ENCODE data around the gene EGF. TPM values are rescaled to one million over a fixed set of nuclear protein-coding genes. Genes with fewer than 3 reads are reported as not detected.

Gene EGF
- total RNA-seq, 2 experiments from 2014 or later = not detected

GRCh38 chr4:109879636-109880314 is 32.9 kb upstream of the EGF start:
- no peak overlapping the region for H3K27ac Mint-ChIP-seq

GRCh38 chr4:109886303-109886702 is 26.4 kb upstream of the EGF start:
- DNase-seq = no peak
- Mint-ChIP-seq H3K9me3 (no peaks in the 10 kb centered on the region), H3K36me3 (no peaks in the 10 kb centered on the region), H3K27me3 (no peaks in the 10 kb centered on the region), H3K4me1 (ENCODE audit: low read depth) (no peaks in the 10 kb centered on the region), H3K4me3 (no peak overlapping the region), H3K27ac (no peak overlapping the region)
- POLR2A ChIA-PET = no interaction called here
- CTCF ChIA-PET = no interaction called here
- intact Hi-C loops (cut with micrococcal nuclease) = no loop called here

More at GRCh38 chr4:109879636-109880314, 32.9 kb upstream of the EGF start:
- no peak for DNase-seq
- H3K4me3 Mint-ChIP-seq = no peak overlapping the region
- POLR2A ChIA-PET = no interaction called here
- H3K36me3 Mint-ChIP-seq = no peaks in the 10 kb centered on the region
- H3K27me3 Mint-ChIP-seq = peaks cover 4% of the 10 kb centered on the region
- CTCF ChIA-PET = no interaction called here
- intact Hi-C loops (cut with micrococcal nuclease) = no loop called here
- H3K4me1 Mint-ChIP-seq (ENCODE audit: low read depth) = no peaks in the 10 kb centered on the region
- H3K9me3 Mint-ChIP-seq = no peaks in the 10 kb centered on the region

- Mint-ChIP-seq H3K36me3 (no peaks in the 10 kb centered on the region), H3K27me3 (no peaks in the 10 kb centered on the region), H3K4me1 (ENCODE audit: low read depth) (no peaks in the 10 kb centered on the region), H3K4me3 (no peak overlapping the region), H3K9me3 (no peaks in the 10 kb centered on the region), H3K27ac (no peak overlapping the region)
- ChIA-PET CTCF (no interaction called here), POLR2A (no interaction called here)
- no peak for DNase-seq
- intact Hi-C loops (cut with micrococcal nuclease) = no loop called here
Measured at GRCh38 chr4:109887071-109887470, 25.6 kb upstream of the EGF start.

- Mint-ChIP-seq H3K4me3 (no peak overlapping the region), H3K9me3 (no peaks in the 10 kb centered on the region), H3K4me1 (ENCODE audit: low read depth) (no peaks in the 10 kb centered on the region), H3K36me3 (no peaks in the 10 kb centered on the region), H3K27me3 (no peaks in the 10 kb centered on the region), H3K27ac (no peak overlapping the region)
- CTCF ChIA-PET = no interaction called here
- POLR2A ChIA-PET = no interaction called here
- no peak for DNase-seq
- intact Hi-C loops (cut with micrococcal nuclease) = no loop called here
Measured at GRCh38 chr4:109890076-109890475, 22.6 kb upstream of the EGF start.

- ChIA-PET POLR2A (no interaction called here), CTCF (no interaction called here)
- no peak for DNase-seq
- Mint-ChIP-seq H3K27ac (no peak overlapping the region), H3K27me3 (peaks cover 23% of the 10 kb centered on the region), H3K36me3 (no peaks in the 10 kb centered on the region), H3K4me1 (ENCODE audit: low read depth) (no peaks in the 10 kb centered on the region), H3K4me3 (no peak overlapping the region), H3K9me3 (no peaks in the 10 kb centered on the region)
- intact Hi-C loops (cut with micrococcal nuclease) = no loop called here
Measured at GRCh38 chr4:109902559-109903251, 10.0 kb upstream of the EGF start.

- intact Hi-C loops (cut with micrococcal nuclease) = no loop called here
- Mint-ChIP-seq H3K36me3 (no peaks in the 10 kb centered on the region), H3K9me3 (no peaks in the 10 kb centered on the region), H3K27me3 (peaks cover 20% of the 10 kb centered on the region), H3K4me3 (no peak overlapping the region), H3K27ac (no peak overlapping the region), H3K4me1 (ENCODE audit: low read depth) (no peaks in the 10 kb centered on the region)
- DNase-seq = no peak
- CTCF ChIA-PET = no interaction called here
- POLR2A ChIA-PET = no interaction called here
Measured at GRCh38 chr4:109908731-109909130, 4.0 kb upstream of the EGF start.

GRCh38 chr4:109910256-109910655 is 2.4 kb upstream of the EGF start:
- POLR2A ChIA-PET = no interaction called here
- Mint-ChIP-seq H3K9me3 (no peaks in the 10 kb centered on the region), H3K4me1 (ENCODE audit: low read depth) (no peaks in the 10 kb centered on the region), H3K27me3 (peaks cover 24% of the 10 kb centered on the region), H3K27ac (no peak overlapping the region), H3K4me3 (no peak overlapping the region), H3K36me3 (no peaks in the 10 kb centered on the region)
- DNase-seq = no peak
- intact Hi-C loops (cut with micrococcal nuclease) = no loop called here
- CTCF ChIA-PET = no interaction called here

- ChIA-PET CTCF (interaction anchor here (1.0 kb wide), 1 partner anchor 64 kb away, joined by 3 read pairs; no protein-coding TSS in a partner anchor), POLR2A (no interaction called here)
- H3K27ac Mint-ChIP-seq = no peak overlapping the region
- no peak for DNase-seq
- H3K9me3 Mint-ChIP-seq = no peaks in the 10 kb centered on the region
- H3K4me1 Mint-ChIP-seq (ENCODE audit: low read depth) = no peaks in the 10 kb centered on the region
- H3K27me3 Mint-ChIP-seq = peaks cover 15% of the 10 kb centered on the region
- intact Hi-C loops (cut with micrococcal nuclease) = no loop called here
- no peak overlapping the region for H3K4me3 Mint-ChIP-seq
- H3K36me3 Mint-ChIP-seq = no peaks in the 10 kb centered on the region
Measured at GRCh38 chr4:109913596-109914241, 1.0 kb downstream of the EGF start.

GRCh38 chr4:109914322-109914721 is 1.6 kb downstream of the EGF start:
- Mint-ChIP-seq H3K36me3 (no peaks in the 10 kb centered on the region), H3K9me3 (no peaks in the 10 kb centered on the region), H3K27ac (no peak overlapping the region), H3K4me1 (ENCODE audit: low read depth) (no peaks in the 10 kb centered on the region), H3K27me3 (peaks cover 15% of the 10 kb centered on the region), H3K4me3 (no peak overlapping the region)
- DNase-seq = no peak
- ChIA-PET CTCF (no interaction called here), POLR2A (no interaction called here)
- intact Hi-C loops (cut with micrococcal nuclease) = no loop called here

GRCh38 chr4:109915385-109916026 is 2.8 kb downstream of the EGF start:
- H3K27ac Mint-ChIP-seq = no peak overlapping the region
- no peaks in the 10 kb centered on the region for H3K4me1 Mint-ChIP-seq (ENCODE audit: low read depth)
- no peak for DNase-seq
- no peaks in the 10 kb centered on the region for H3K36me3 Mint-ChIP-seq
- H3K27me3 Mint-ChIP-seq = peaks cover 15% of the 10 kb centered on the region
- no peaks in the 10 kb centered on the region for H3K9me3 Mint-ChIP-seq
- intact Hi-C loops (cut with micrococcal nuclease) = no loop called here
- CTCF ChIA-PET = no interaction called here
- H3K4me3 Mint-ChIP-seq = no peak overlapping the region
- POLR2A ChIA-PET = no interaction called here

- POLR2A ChIA-PET = no interaction called here
- Mint-ChIP-seq H3K36me3 (no peaks in the 10 kb centered on the region), H3K27me3 (peaks cover 15% of the 10 kb centered on the region), H3K27ac (no peak overlapping the region), H3K4me3 (no peak overlapping the region), H3K9me3 (no peaks in the 10 kb centered on the region), H3K4me1 (ENCODE audit: low read depth) (no peaks in the 10 kb centered on the region)
- CTCF ChIA-PET = no interaction called here
- intact Hi-C loops (cut with micrococcal nuclease) = no loop called here
- peak; percentile 12 for DNase-seq
Measured at GRCh38 chr4:109916027-109916409, 3.3 kb downstream of the EGF start.

GRCh38 chr4:109921384-109921808 is 8.7 kb downstream of the EGF start:
- CTCF ChIA-PET = no interaction called here
- POLR2A ChIA-PET = no interaction called here
- H3K4me3 Mint-ChIP-seq = no peak overlapping the region
- no peak for DNase-seq
- intact Hi-C loops (cut with micrococcal nuclease) = no loop called here
- peaks cover 3% of the 10 kb centered on the region for H3K27me3 Mint-ChIP-seq
- no peaks in the 10 kb centered on the region for H3K4me1 Mint-ChIP-seq (ENCODE audit: low read depth)
- H3K27ac Mint-ChIP-seq = no peak overlapping the region
- no peaks in the 10 kb centered on the region for H3K36me3 Mint-ChIP-seq
- H3K9me3 Mint-ChIP-seq = no peaks in the 10 kb centered on the region
